GM18519 (cell line): ENCODE results near the gene LRRC74A.

Source experiments
- ATAC-seq: cut with Tn5 transposase; IDR thresholded peaks from one replicate; pipeline ENCODE4 v1.9.1; 2021; ENCODE audit warnings: mild to moderate bottlenecking, moderate library complexity; ENCODE audit not compliant: unreplicated experiment, low FRiP score

Gene LRRC74A

GRCh38 chr14:76844223-76844622 is 18.0 kb downstream of the LRRC74A start:
- ATAC-seq = no peak

- ATAC-seq = no peak
Observed at GRCh38 chr14:76846331-76847047, 20.3 kb downstream of the LRRC74A start.

GRCh38 chr14:76848879-76849278 is 22.7 kb downstream of the LRRC74A start:
- no peak for ATAC-seq

- no peak for ATAC-seq
Observed at GRCh38 chr14:76855066-76855465, 28.9 kb downstream of the LRRC74A start.

GRCh38 chr14:76856769-76857168 is 30.6 kb downstream of the LRRC74A start:
- ATAC-seq = no peak

- no peak for ATAC-seq
Observed at GRCh38 chr14:76861574-76862255, 35.5 kb downstream of the LRRC74A start.

- ATAC-seq = no peak
Observed at GRCh38 chr14:76862546-76863282, 36.5 kb downstream of the LRRC74A start.

- no peak for ATAC-seq
Observed at GRCh38 chr14:76863724-76864407, 37.7 kb downstream of the LRRC74A start.

- ATAC-seq = no peak
Observed at GRCh38 chr14:76866456-76866855, 40.2 kb downstream of the LRRC74A start.

GRCh38 chr14:76867516-76868453 is 41.6 kb downstream of the LRRC74A start:
- no peak for ATAC-seq

- ATAC-seq = no peak
Observed at GRCh38 chr14:76868454-76869170, 42.4 kb downstream of the LRRC74A start.

GRCh38 chr14:76870166-76870565 is 44.0 kb downstream of the LRRC74A start:
- no peak for ATAC-seq

GRCh38 chr14:76872796-76873432 is 46.7 kb downstream of the LRRC74A start:
- no peak for ATAC-seq

- ATAC-seq = no peak
Observed at GRCh38 chr14:76874734-76875133, 48.5 kb downstream of the LRRC74A start.

GRCh38 chr14:76876076-76876475 is 49.9 kb downstream of the LRRC74A start:
- no peak for ATAC-seq

GRCh38 chr14:76877871-76878270 is 51.7 kb downstream of the LRRC74A start:
- ATAC-seq = no peak

GRCh38 chr14:76880449-76880848 is 54.2 kb downstream of the LRRC74A start:
- no peak for ATAC-seq

GRCh38 chr14:76881348-76881747 is 55.1 kb downstream of the LRRC74A start:
- no peak for ATAC-seq

- ATAC-seq = no peak
Observed at GRCh38 chr14:76882651-76883050, 56.4 kb downstream of the LRRC74A start.
